Colonic mucosa (tissue), 4 donors: ENCODE data around the gene CBX2. TPM values are rescaled to one million over a fixed set of nuclear protein-coding genes. Genes with fewer than 3 reads are reported as not detected.

ENCODE experiments used
- DNase-seq: peaks from one replicate; pipeline ENCODE4 v3.0.0-alpha.2; 2020
- H3K27ac ChIP-seq: fragments of 200-600 bp; one replicate; pipeline ENCODE4 v1.8.0; 2021
- H3K27me3 ChIP-seq: fragments of 200-600 bp; one replicate; pipeline ENCODE4 v1.8.0; 2021
- H3K36me3 ChIP-seq: fragments of 200-600 bp; one replicate; pipeline ENCODE4 v1.8.0; 2021
- H3K4me1 ChIP-seq: fragments of 200-600 bp; one replicate; pipeline ENCODE4 v1.8.0; 2021; ENCODE audit warnings: mild to moderate bottlenecking
- H3K4me3 ChIP-seq: fragments of 200-600 bp; one replicate; pipeline ENCODE4 v1.8.0; 2021
- H3K9ac ChIP-seq, 2 donors: one replicate each; pipeline ENCODE4 v1.7.0; 2013; ENCODE audit warnings: control low read depth in 2 of 2, low read depth in 2 of 2, low read length in 2 of 2
- H3K9me3 ChIP-seq: fragments of 200-600 bp; one replicate; pipeline ENCODE4 v1.8.0; 2021
- CTCF ChIP-seq: fragments of 200-600 bp; IDR thresholded peaks from one replicate; pipeline ENCODE4 v1.8.0; 2022; ENCODE audit warnings: antibody characterized with exemption, mild to moderate bottlenecking
- intact Hi-C: fragments of 100-400 bp; cut with DNase I; formaldehyde crosslinking; loops from one replicate; pipeline ENCODE4 v1.14.1; 2022
- total RNA-seq, 2 donors: library from RNA; stranded (reverse); fragmentation: NEBNext Ultra II Directional in 1 of 2; extraction: Animal tissue kit (Norgen Biotek cat#: 25700) in 1 of 2; gene quantifications; one replicate each; pipeline ENCODE4 v1.2.1, GENCODE V29; 2021
- donor health status: healthy.
- donor health status: DM: no; HTN: no; CAD: no.
- donor health status: DM: no; HTN: no; CAD: no.

The CBX2 gene
- total RNA-seq, 2 donors from 2014 or later: 2.1 to 4.0 TPM

DNA sequence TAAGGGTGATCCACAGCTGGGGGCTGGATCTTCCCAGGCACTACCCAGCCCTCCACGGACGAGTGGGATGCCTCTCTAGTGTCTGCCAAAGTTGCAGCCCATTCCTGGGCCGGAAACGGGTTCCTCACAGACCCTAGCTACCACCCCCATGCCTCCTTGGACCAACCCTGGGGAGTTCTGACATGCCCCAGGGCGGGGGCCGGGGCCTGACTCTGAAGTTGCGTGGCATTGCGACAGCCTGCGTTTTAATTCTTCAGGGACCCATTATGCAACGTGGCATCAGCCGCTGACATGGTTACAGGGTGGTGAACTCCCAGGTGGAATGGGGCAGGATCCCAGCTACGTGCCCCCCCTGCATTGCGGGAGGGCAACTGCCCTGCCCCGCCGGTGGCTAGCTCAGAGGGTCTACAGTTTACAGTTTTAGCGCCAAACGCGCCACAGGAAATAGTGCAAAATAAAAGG lies 58.6 kb downstream of the CBX2 start:
- Histone ChIP-seq H3K27me3 (peaks cover 18% of the 10 kb centered on the region), H3K36me3 (no peaks in the 10 kb centered on the region), H3K9me3 (no peaks in the 10 kb centered on the region), H3K9ac (peak overlapping the region; percentile 64 to 96), H3K4me3 (peak overlapping the region; percentile 59), H3K27ac (peak overlapping the region; percentile 96), H3K4me1 (peaks cover 37% of the 10 kb centered on the region)
- DNase-seq: peak; percentile 56
- intact Hi-C loops: no loop called here
- no peak for TF ChIP-seq CTCF

DNA sequence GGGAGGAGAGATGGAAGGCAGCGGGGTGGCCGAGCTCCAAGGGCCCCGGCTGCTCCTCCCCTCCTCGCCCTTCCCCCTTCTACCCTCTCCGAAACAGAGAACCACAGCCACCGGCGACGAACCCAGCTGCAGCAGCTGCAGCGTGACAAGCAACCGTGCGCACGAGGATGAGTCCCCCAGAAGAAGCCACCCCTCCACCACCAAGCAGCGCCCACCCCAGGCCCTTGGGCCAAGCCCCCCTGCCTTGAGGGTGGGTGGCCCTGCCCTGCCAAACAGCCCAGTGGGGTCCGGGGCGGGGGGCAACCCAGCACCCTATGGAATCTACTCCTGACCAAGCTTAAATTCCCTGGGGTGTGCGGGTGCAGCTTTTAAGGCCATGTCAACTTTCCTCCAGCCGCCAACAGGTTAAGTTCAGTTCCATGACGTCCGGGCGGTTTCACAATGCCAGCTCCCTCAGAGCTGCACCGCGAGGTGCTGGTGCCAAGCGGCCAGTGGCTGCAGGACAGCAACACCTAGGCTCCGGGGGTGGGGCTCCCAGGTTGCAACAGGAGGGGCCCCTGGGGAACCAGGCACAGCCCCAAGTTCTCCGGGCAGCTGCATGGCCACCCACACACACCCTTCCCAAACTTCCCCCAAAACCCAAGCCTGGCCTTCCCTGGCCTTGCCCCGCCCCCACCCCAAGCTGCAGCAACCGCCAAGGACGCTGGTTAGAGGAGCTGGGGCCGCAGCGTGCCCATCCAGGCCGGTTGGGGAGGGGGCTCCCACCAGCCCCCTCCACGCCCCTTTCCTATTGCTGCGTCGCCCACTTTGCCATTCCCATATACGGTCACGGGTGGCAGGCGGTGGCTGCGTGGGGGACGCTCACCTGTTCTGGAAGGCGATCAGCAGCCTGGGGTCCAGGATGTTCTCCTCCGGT lies 59.3 kb downstream of the CBX2 start:
- intact Hi-C loops: no loop called here
- Histone ChIP-seq H3K4me3 (peak overlapping the region; percentile 59), H3K9ac (peak overlapping the region; percentile 64 to 96), H3K27ac (peak overlapping the region; percentile 96), H3K36me3 (no peaks in the 10 kb centered on the region), H3K4me1 (peaks cover 36% of the 10 kb centered on the region), H3K27me3 (peaks cover 25% of the 10 kb centered on the region), H3K9me3 (no peaks in the 10 kb centered on the region)
- peak; percentile 92 for DNase-seq
- no peak for TF ChIP-seq CTCF

Other genes starting within 250 kb of the CBX2 start
- 1 to 10 TPM in 1 of 2 donors, not detected in 1; 6.9 TPM for gene RBFOX3, start 167.1 kb upstream of the CBX2 start, total RNA-seq
- not detected for gene ENPP7, start 47.2 kb upstream of the CBX2 start, total RNA-seq
- gene CBX8, start 18.9 kb downstream of the CBX2 start, total RNA-seq: 1 to 10 TPM; 5.0 to 8.1 TPM
- 10 to 100 TPM; 10.6 to 18.1 TPM for gene CBX4, start 61.3 kb downstream of the CBX2 start, total RNA-seq